ENCODE results near the gene ISCA2. TPM values are rescaled to one million over a fixed set of nuclear protein-coding genes. Genes with fewer than 3 reads are reported as not detected.

ISCA2 gene
- total RNA-seq, 1 experiment from 2014 or later = 37.5 TPM

- Mint-ChIP-seq H3K27me3 (ENCODE audit: low read depth) (peaks cover 4% of the 10 kb centered on the region), H3K4me3 (no peak overlapping the region), H3K27ac (no peak overlapping the region; a peak in 1 of 7 replicates), H3K9me3 (no peaks in the 10 kb centered on the region), H3K4me1 (peaks cover 7 to 17% of the 10 kb centered on the region in 2 experiments), H3K36me3 (ENCODE audit: insufficient read depth in 1 of 3, low read depth in 3 of 3) (no peaks in the 10 kb centered on the region)
- Histone ChIP-seq H3K27me3 (ENCODE audit: insufficient read depth, low read length) (no peaks in the 10 kb centered on the region), H2AFZ (ENCODE audit: low read length) (no peak overlapping the region), H3K56ac (ENCODE audit: insufficient read length, low read depth, low read length) (no peak overlapping the region), H3K4ac (ENCODE audit: low read depth, low read length) (no peak overlapping the region), H4K5ac (ENCODE audit: insufficient read length, low read depth, low read length) (no peak overlapping the region), H3K23me2 (ENCODE audit: insufficient read length, low read depth, low read length, poor library complexity, severe bottlenecking) (no peaks in the 10 kb centered on the region), H3K79me2 (ENCODE audit: insufficient read depth, low read length) (no peaks in the 10 kb centered on the region), H3K18ac (ENCODE audit: insufficient read length, low read depth, low read length) (no peak overlapping the region), H2BK5ac (ENCODE audit: insufficient read length, low read length) (no peak overlapping the region), H3K4me1 (ENCODE audit: insufficient read depth, low read length) (no peaks in the 10 kb centered on the region), H3K9ac (ENCODE audit: extremely low read depth, insufficient read length, low read length) (no peak overlapping the region), H2BK15ac (ENCODE audit: low read depth, low read length) (no peak overlapping the region), H4K8ac (replicated peaks; ENCODE audit: insufficient read length, low read depth, low read length) (no peak overlapping the region), H3T11ph (ENCODE audit: low read length) (no peak overlapping the region), H2AK5ac (ENCODE audit: insufficient read length, low read length) (no peak overlapping the region), H3K14ac (ENCODE audit: insufficient read depth, low read length) (no peak overlapping the region), H2BK12ac (ENCODE audit: insufficient read length, low read depth, low read length) (no peak overlapping the region), H3K4me2 (ENCODE audit: insufficient read depth, insufficient read length, low read length) (no peak overlapping the region), H2BK20ac (ENCODE audit: low read depth, low read length, poor library complexity, severe bottlenecking) (no peak overlapping the region), H3K27ac (ENCODE audit: insufficient read length, low read depth, low read length) (no peak overlapping the region), H2BK120ac (ENCODE audit: low read depth, low read length, poor library complexity, severe bottlenecking) (no peak overlapping the region), H3K79me1 (ENCODE audit: insufficient read depth, low read depth, low read length, poor library complexity, severe bottlenecking) (no peaks in the 10 kb centered on the region), H3K23ac (ENCODE audit: insufficient read length, low read depth, low read length) (no peak overlapping the region), H4K91ac (ENCODE audit: insufficient read length, low read depth, low read length) (no peak overlapping the region), H4K20me1 (ENCODE audit: control insufficient read depth, insufficient read depth, insufficient read length) (no peaks in the 10 kb centered on the region), H3K9me3 (ENCODE audit: control insufficient read depth, low read depth, low read length) (no peaks in the 10 kb centered on the region)
- peak; percentile 42 for TF ChIP-seq CTCF (conservative IDR thresholded peaks at IDR 0.05)
- no CpG with 5 or more reads among the region's 5 CpGs for WGBS (ENCODE audit: extremely low coverage, insufficient read length, low lambda C conversion rate)
- DNase-seq = peak; percentile 90
Observed at GRCh38 chr14:74531467-74531866, 37.9 kb downstream of the ISCA2 start.
